HUES64 (cell line): Measurements from ENCODE around the gene OR51G2.

Source experiments
- H3K27ac ChIP-seq: 2 replicates; pipeline ENCODE4 v1.7.0; 2013; ENCODE audit warnings: low read depth, low read length, inconsistent platforms
- H3K27me3 ChIP-seq: 2 replicates; pipeline ENCODE4 v1.6.1; 2013; ENCODE audit warnings: mild to moderate bottlenecking, low read length; ENCODE audit not compliant: insufficient read depth
- H3K36me3 ChIP-seq: 2 replicates; pipeline ENCODE4 v1.6.1; 2013; ENCODE audit warnings: mild to moderate bottlenecking, low read length; ENCODE audit not compliant: insufficient read depth
- H3K4me1 ChIP-seq: 2 replicates; pipeline ENCODE4 v1.6.1; 2013; ENCODE audit warnings: mild to moderate bottlenecking, low read length, moderate library complexity; ENCODE audit not compliant: insufficient read depth
- H3K4me3 ChIP-seq: 2 replicates; pipeline ENCODE4 v1.5.1; 2013; ENCODE audit warnings: mild to moderate bottlenecking, low read length, moderate library complexity
- H3K9ac ChIP-seq: 2 replicates; pipeline ENCODE4 v1.6.1; 2013; ENCODE audit warnings: mild to moderate bottlenecking, low read depth, low read length
- H3K9me3 ChIP-seq: 2 replicates; pipeline ENCODE4 v1.6.1; 2013; ENCODE audit warnings: low read depth, low read length; ENCODE audit not compliant: insufficient read depth
- WGBS: fragments of 150-250, 120-280 bp; methylation state at CpG from one replicate; pipeline ENCODE4 v1.1.7; 2013; ENCODE audit warnings: missing lambda C conversion rate; 5-methylcytosine and 5-hydroxymethylcytosine counted together

Gene OR51G2

DNA sequence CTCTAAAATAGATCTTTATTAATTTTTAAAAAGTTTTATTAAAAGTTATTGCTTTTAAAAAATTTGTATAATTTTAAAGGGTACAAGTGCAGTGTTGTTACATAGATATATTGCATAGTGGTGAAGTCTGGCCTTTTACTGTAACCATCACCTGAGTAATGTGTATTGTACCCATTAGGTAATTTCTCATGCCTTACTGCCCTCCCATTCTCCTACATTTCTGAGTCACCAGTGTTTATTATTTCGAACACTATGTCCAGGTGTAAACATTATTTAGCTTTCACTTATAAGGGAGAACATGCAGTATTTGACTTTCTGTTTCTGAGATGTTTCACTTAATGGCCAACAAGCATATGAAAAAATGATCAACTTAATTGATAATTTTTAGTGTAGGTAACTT lies 2.6 kb upstream of the OR51G2 start:
- no peaks in the 10 kb centered on the region for H3K27me3 ChIP-seq
- no peaks in the 10 kb centered on the region for H3K36me3 ChIP-seq
- no peaks in the 10 kb centered on the region for H3K9me3 ChIP-seq
- no peak overlapping the region for H3K9ac ChIP-seq
- no peak overlapping the region for H3K27ac ChIP-seq
- H3K4me1 ChIP-seq: no peaks in the 10 kb centered on the region
- 80% methylated on average over 1 of the region's 1 CpG for WGBS
- no peak overlapping the region for H3K4me3 ChIP-seq

DNA sequence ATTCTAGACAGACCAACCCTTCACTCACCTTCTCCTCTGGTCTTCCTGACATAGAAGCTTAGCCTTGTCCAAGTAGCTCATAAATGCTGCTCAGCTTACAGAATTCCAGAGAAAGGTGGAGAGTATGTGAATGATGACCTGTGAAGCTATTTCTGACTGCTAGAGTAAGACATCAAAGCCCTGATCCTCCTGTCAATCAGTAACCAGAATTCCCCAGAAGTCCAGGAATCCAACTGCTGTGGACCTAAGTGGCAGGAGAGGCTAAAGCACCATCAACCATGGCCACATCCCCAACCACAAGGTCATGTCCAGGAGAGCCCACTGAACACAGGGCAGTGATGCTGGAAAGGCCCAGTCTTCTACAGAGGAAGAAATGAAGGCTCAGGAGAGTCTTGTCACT lies 2.6 kb downstream of the OR51G2 start:
- Histone ChIP-seq H3K27me3 (no peaks in the 10 kb centered on the region), H3K9me3 (no peaks in the 10 kb centered on the region), H3K36me3 (no peaks in the 10 kb centered on the region), H3K4me1 (no peaks in the 10 kb centered on the region), H3K4me3 (no peak overlapping the region), H3K27ac (no peak overlapping the region), H3K9ac (no peak overlapping the region)

DNA sequence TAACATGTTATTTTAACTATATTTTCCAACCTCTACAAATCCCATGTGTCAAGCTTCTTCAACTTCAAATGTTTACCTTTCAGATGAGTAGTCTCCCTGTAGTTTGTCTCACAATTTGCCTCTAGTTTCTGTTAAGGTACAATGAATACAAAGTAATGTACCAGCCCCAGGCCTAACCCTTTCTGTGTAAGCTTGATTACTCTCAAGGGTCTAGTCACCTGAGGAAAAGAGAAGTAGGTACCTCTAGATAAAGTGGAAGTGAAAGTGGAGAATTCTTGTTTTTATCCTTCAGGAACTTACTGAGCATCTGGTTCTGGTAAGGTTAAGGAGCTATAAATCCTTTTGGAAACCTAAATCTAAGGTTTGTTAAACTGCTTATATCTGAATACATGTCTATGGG lies 15.7 kb downstream of the OR51G2 start, which contains the start of gene OR51A7:
OR51A7 (plus strand) TSS at position 300 of the 400 bp plus-strand sequence. CDS start 3,587 bp downstream, outside the sequence.
- Histone ChIP-seq H3K36me3 (no peaks in the 10 kb centered on the region), H3K4me3 (no peak within 1 kb of the TSS), H3K27ac (no peak within 1 kb of the TSS), H3K27me3 (no peaks in the 10 kb centered on the region), H3K9ac (no peak within 1 kb of the TSS), H3K9me3 (no peaks in the 10 kb centered on the region), H3K4me1 (peaks cover under 1% of the 10 kb centered on the region)

DNA sequence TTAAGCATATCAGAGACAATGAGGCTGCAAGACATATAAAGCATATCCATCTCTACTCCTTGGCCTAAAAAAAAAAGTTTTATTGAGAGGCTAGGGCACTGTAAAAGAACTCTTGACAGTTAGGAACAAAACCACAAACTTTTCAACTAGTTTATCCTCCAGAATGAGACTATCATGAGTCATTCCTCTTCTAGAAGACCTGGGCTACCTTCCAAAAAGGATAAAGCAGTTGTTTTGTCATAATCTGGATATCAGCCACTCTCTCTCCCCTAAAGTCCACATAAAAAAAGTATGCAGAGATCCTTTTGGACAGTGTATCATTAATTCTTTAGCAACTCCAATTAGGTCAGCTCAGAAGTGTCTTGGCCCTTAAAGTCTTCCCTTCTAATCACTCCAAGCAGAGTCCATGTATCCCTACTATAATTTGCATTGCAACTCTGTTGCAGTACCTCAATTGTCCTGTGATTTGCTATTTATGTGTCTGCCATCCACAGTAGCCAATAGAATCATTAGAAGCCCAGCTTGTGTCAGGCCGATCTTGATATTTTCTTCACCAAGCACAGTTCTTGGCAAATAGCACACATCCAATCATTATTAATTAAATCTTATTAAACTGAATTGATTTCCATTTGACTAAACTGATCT lies 27.0 kb downstream of the OR51G2 start:
- Histone ChIP-seq H3K9ac (no peak overlapping the region), H3K36me3 (no peaks in the 10 kb centered on the region), H3K27ac (no peak overlapping the region), H3K9me3 (no peaks in the 10 kb centered on the region), H3K27me3 (no peaks in the 10 kb centered on the region), H3K4me3 (no peak overlapping the region), H3K4me1 (no peaks in the 10 kb centered on the region)
- WGBS: 100% methylated on average over 1 of the region's 1 CpG

DNA sequence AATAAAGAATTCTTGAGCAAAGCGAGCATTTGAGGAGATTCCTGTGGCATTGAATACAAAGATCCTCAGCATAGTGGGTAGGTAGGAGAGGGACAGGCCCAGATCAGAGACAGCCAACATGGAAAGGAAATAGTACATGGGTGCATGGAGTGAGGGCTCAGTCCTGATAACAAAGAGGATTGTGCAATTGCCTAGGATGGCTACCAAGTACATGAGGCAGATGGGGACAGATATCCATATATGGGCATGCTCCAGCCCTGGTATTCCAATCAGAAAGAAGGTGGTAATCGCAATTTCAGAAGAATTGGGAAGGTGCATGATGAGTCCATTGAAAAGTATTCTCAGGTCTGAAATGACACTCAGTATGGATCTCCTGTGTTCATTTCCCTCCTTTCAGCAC lies 28.9 kb downstream of the OR51G2 start:
- no peak overlapping the region for H3K27ac ChIP-seq
- no peaks in the 10 kb centered on the region for H3K36me3 ChIP-seq
- H3K4me1 ChIP-seq: no peaks in the 10 kb centered on the region
- 94% methylated on average over 2 of the region's 2 CpGs for WGBS
- H3K9ac ChIP-seq: no peak overlapping the region
- no peak overlapping the region for H3K4me3 ChIP-seq
- no peaks in the 10 kb centered on the region for H3K9me3 ChIP-seq
- H3K27me3 ChIP-seq: no peaks in the 10 kb centered on the region

DNA sequence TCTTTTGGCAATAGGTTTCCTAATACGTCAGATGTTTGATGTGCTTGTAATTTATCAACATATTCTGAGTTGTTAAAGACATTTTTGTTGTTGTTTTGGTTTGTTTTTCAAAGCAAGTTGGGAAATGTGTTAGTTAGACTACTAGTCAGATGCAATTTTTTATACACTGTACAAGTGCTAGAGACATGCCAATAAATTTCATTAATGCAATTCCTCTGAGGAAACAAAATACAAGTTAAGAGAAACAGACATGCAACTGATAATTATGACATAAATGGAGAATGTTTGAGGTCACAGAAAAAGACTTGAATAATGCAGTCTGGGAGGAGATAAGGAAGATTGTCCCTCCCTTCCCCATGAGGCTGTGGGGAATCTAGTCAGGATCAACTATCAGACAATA lies 31.6 kb downstream of the OR51G2 start:
- Histone ChIP-seq H3K27ac (no peak overlapping the region), H3K9me3 (no peaks in the 10 kb centered on the region), H3K4me3 (no peak overlapping the region), H3K27me3 (no peaks in the 10 kb centered on the region), H3K36me3 (no peaks in the 10 kb centered on the region), H3K9ac (no peak overlapping the region), H3K4me1 (no peaks in the 10 kb centered on the region)
- WGBS: 0% methylated on average over 1 of the region's 1 CpG

DNA sequence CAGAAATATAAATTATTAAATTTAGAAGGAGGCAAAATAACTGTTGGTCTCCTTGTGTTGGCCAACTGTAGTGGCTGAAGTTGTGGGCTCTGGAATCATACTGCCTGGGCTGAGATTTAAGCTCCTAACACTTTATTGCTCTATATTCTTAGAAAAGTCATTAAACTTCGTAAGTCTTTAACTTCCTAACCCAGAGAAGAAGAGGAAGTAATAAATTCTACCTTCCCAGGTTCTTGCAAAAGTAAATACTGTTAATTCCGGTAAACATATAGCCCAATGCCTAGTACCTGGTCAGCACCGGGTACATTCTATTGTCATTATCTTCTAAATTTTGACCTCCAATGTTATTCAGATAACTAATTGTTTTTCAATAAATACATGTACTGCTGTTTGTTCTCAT lies 33.0 kb downstream of the OR51G2 start:
- H3K27ac ChIP-seq: no peak overlapping the region
- H3K36me3 ChIP-seq: no peaks in the 10 kb centered on the region
- no peaks in the 10 kb centered on the region for H3K27me3 ChIP-seq
- no peaks in the 10 kb centered on the region for H3K9me3 ChIP-seq
- no peak overlapping the region for H3K4me3 ChIP-seq
- WGBS: 92% methylated on average over 3 of the region's 3 CpGs
- no peak overlapping the region for H3K9ac ChIP-seq
- no peaks in the 10 kb centered on the region for H3K4me1 ChIP-seq

DNA sequence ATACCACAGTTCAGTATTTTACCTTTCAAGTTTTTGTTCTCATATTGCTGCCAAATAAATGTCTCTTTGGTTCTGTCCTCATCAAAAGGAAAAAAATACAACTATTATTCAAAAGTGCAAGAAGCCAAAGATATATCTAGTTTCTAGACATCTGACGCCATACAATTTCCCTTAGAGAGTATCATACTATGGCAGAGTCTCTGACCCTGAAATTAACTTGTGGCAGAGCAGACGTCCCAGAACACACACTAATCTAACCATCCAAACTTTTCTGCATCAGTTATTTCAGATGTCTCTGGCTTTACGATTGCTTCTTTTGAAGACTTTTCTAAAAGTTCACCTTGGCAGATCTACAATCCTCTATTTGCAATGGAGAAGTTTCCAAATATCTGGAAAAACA lies 34.8 kb downstream of the OR51G2 start:
- no peaks in the 10 kb centered on the region for H3K27me3 ChIP-seq
- WGBS: 90% methylated on average over 3 of the region's 3 CpGs
- no peaks in the 10 kb centered on the region for H3K4me1 ChIP-seq
- no peak overlapping the region for H3K27ac ChIP-seq
- H3K9me3 ChIP-seq: no peaks in the 10 kb centered on the region
- H3K36me3 ChIP-seq: no peaks in the 10 kb centered on the region
- H3K9ac ChIP-seq: no peak overlapping the region
- no peak overlapping the region for H3K4me3 ChIP-seq

DNA sequence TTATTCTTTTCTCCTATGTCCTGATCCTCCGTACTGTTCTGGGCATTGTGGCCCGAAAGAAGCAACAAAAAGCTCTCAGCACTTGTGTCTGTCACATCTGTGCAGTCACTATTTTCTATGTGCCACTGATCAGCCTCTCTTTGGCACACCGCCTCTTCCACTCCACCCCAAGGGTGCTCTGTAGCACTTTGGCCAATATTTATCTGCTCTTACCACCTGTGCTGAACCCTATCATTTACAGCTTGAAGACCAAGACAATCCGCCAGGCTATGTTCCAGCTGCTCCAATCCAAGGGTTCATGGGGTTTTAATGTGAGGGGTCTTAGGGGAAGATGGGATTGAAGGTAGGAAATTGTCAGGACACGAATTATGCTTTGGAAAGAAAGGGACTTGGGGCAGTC lies 36.6 kb downstream of the OR51G2 start:
- no peaks in the 10 kb centered on the region for H3K36me3 ChIP-seq
- no peaks in the 10 kb centered on the region for H3K9me3 ChIP-seq
- no peak overlapping the region for H3K4me3 ChIP-seq
- no peaks in the 10 kb centered on the region for H3K27me3 ChIP-seq
- no peak overlapping the region for H3K27ac ChIP-seq
- WGBS: 93% methylated on average over 5 of the region's 5 CpGs
- no peak overlapping the region for H3K9ac ChIP-seq
- no peaks in the 10 kb centered on the region for H3K4me1 ChIP-seq

DNA sequence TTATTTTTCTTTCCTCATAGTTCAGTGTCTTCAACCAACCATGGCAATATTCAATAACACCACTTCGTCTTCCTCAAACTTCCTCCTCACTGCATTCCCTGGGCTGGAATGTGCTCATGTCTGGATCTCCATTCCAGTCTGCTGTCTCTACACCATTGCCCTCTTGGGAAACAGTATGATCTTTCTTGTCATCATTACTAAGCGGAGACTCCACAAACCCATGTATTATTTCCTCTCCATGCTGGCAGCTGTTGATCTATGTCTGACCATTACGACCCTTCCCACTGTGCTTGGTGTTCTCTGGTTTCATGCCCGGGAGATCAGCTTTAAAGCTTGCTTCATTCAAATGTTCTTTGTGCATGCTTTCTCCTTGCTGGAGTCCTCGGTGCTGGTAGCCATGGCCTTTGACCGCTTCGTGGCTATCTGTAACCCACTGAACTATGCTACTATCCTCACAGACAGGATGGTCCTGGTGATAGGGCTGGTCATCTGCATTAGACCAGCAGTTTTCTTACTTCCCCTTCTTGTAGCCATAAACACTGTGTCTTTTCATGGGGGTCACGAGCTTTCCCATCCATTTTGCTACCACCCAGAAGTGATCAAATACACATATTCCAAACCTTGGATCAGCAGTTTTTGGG lies 37.2 kb downstream of the OR51G2 start, which contains the start of gene OR51T1:
OR51T1 (plus strand) TSS at position 41 of the 641 bp plus-strand sequence; CDS start at position 41, 0 bp downstream.
- Histone ChIP-seq H3K9me3 (no peaks in the 10 kb centered on the region), H3K36me3 (no peaks in the 10 kb centered on the region), H3K27me3 (no peaks in the 10 kb centered on the region), H3K4me1 (no peaks in the 10 kb centered on the region), H3K4me3 (no peak within 1 kb of the TSS), H3K9ac (no peak within 1 kb of the TSS), H3K27ac (no peak within 1 kb of the TSS)
- 92% methylated on average over 8 of the region's 8 CpGs for WGBS

DNA sequence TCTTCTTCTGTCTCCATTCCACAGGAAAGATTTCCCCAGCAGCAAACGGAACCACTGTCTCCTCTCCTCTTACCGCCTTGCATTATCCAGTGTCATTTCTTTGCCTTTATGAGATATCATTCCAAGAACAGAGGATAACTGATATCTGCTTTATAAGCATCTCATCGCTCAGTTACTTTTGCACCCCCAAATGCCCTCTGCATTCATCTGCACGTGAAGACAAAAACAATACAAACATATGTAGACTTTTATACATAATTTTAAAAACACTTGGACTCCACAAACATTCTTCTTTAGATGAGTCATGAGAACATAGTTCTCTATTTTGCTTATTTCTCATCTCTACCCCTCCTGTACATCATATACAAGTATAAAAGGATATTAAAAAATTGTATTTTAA lies 38.0 kb downstream of the OR51G2 start:
- no peaks in the 10 kb centered on the region for H3K27me3 ChIP-seq
- H3K4me3 ChIP-seq: no peak overlapping the region
- WGBS: 91% methylated on average over 4 of the region's 4 CpGs
- H3K9ac ChIP-seq: no peak overlapping the region
- no peak overlapping the region for H3K27ac ChIP-seq
- no peaks in the 10 kb centered on the region for H3K9me3 ChIP-seq
- no peaks in the 10 kb centered on the region for H3K36me3 ChIP-seq
- H3K4me1 ChIP-seq: no peaks in the 10 kb centered on the region
